ENCODE results near the gene SIGLEC5.

- TF ChIP-seq CTCF (conservative IDR thresholded peaks at IDR 0.05; ENCODE audit: low read depth, low read length) (no peak), EZH2 (IDR thresholded peaks at IDR 0.05; ENCODE audit: low read length, unreplicated experiment) (no peak), EZH2phosphoT487 (IDR thresholded peaks at IDR 0.05; ENCODE audit: borderline replicate concordance, low read length) (no peak)
Observed at GRCh38 chr19:51639916-51640315, 9.7 kb upstream of the SIGLEC5 start.

Measured in PC-3 (cell line).